SW 1271 (cell line): ENCODE measurements around the gene ATP5PO.
A peak's percentile ranks its signal among the peaks of the same experiment; 100 is the strongest.
"Not testable (repeated sequence)": the region's sequence is repeated elsewhere in the genome, so short reads cannot be mapped to it uniquely, and the experiment has no call there.

Experiments used
- DNase-seq, 2 experiments: peaks; one replicate each; lab custom pipeline; 2025; lab: John Stamatoyannopoulos, UW

ATP5PO gene

DNA sequence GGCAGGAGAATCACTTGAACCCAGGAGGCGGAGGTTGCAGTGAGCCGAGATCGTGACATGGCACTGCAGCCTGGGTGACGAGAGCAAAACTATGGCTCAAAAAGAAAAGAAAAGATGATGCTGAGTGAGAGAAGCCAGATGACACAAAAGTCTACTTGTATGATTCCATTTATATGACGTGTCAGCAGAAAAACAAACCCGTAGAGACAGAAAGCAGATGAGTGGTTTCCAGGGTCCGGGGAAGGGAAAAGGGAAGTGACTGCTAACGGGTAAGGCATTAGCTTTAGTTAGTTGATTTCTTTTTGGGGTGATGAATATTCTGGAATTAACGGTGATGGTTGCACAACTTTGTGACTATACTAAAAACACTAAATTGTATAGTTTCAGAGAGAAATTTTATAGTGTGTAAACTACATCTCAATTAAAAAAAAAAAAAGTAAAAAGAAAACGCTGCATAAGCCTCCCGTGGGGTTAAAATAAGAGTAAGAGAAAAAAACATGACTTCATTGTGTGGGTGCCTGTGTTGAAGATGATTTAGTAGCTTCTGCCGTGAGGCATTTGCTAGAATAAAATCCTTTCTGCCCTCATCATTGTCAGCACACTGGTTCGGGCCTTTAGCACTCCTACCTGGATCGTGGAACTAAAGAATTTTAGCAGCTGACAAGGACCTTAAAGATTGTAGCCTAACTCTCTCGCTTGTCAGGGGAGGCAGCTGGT lies 24.7 kb upstream of the ATP5PO start:
- no peak for DNase-seq

DNA sequence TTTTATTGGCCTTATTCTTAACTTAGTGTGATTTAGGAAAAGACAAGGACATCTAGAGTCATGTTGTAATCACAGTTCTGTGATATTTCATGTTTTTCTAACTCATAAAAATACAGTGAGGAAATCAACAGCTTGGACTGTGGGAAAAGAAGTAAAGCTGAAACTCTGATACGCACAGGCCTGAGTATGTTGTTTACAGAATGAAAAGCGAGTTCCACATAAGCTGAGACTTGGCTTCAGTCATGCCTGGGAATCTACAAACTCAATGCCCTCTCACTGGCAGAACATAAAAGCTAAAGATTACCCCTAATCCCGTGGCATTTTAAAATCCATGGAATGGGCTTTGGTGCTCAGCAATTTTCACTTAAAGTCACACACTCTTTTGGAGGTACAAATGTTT lies 23.6 kb upstream of the ATP5PO start:
- DNase-seq = no peak

DNA sequence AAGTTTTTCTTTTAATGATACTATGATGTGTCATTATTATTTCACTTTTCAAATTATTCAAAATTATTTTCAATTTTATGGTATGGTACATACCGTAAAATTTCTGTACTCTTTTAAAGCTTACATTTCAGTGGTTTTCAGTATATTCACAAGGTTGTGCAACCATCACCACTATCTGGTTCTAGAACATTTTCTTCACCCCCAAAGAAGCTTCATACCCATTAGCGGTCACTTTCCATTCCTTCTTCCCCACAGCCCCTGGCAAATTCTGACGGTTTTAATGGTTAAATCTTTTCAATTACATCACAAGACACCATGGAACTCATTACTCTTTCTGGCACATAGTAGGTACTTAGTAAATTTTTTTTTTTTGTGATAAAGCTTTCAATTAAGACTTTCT lies 22.8 kb upstream of the ATP5PO start:
- no peak for DNase-seq

DNA sequence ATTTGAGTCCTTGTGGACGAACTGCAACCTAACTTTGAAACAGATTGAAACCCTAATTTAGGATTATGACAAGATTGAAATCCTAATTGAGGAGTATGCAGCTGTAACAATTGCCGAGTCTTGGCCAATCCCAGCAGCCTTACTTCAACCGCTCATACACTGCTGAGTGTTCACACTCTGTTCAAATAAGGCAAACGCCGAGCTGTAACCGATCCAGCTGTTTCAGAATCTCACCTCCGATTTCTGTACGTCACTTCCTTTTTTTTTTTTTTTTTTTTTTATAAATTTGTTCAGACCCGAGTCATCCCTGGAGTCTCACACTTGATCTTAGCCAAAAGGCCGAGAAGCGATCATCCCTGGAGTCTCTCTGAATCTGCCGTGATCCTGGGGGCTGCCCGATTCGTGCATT lies 22.3 kb upstream of the ATP5PO start:
- no peak for DNase-seq

DNA sequence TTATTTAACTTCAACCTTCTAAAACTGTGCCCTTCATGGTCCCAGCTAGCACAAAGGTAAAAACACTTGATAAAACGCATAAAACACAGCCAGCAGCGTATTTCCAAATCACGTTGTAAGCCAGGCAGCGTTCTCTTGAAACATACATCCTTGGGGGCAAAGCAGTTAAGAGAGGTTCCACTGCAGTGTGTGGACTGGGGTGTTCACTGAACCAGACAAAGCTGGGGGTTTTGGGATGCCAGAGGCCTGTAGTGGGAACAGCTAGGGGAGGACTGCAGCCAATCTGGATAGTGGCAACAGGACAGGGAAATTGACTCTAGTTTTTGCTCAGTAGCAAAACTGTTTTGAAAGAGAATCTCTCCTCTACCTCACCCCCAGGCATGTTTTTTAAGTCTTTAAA lies 21.5 kb upstream of the ATP5PO start:
- DNase-seq = no peak

DNA sequence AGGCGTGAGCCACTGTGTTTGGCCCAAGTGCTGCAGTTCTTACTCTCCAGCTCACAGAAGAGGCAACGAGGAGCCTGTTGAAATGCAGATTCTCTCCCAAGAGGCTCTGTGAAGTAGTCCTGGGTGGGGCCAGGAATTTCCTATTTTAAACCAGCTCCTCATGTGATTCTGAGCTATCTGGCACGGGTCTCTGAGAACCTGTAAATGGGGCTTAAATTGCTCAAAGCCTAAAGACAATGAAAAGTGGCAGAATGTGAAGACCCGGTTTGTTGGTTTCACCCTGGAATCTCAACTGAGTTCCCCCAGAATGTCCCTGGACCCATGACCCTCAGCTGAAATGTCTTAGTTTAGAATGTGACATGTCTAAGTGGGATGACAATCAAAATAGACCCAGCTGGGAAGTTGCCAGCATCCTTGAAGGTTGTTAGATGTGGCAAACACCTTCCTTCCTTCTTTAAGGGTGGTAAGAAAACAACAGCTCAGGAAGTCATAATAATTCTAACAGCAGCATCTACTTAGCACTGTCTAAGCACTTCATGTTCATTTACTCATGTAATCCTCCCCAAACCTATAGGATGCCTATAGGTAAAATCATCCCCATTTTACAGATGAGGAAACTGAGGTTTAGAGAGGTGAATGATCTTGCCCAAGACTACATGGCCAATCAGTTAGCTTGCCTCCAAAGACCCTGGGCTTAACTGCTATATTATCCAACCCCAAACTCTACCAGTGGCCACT lies 20.9 kb upstream of the ATP5PO start:
- no peak for DNase-seq

DNA sequence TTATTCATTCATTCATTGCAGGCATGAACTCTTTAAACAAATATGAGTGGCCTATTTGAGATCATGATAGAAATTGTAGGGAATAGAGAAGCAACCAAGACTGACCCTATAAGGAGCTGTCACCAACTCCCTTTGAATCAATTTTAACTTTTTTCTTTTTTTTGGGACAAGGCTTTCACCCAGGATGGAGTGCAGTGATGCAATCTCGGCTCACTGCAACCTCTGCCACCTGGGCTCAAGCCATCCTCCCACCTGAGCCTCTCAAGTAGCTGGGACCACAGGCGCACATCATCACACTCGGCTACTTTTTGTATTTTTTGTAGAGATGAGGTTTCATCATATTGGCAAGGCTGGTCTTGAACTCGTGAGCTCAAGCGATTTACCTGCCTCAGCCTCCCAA lies 17.1 kb upstream of the ATP5PO start:
- DNase-seq = no peak

DNA sequence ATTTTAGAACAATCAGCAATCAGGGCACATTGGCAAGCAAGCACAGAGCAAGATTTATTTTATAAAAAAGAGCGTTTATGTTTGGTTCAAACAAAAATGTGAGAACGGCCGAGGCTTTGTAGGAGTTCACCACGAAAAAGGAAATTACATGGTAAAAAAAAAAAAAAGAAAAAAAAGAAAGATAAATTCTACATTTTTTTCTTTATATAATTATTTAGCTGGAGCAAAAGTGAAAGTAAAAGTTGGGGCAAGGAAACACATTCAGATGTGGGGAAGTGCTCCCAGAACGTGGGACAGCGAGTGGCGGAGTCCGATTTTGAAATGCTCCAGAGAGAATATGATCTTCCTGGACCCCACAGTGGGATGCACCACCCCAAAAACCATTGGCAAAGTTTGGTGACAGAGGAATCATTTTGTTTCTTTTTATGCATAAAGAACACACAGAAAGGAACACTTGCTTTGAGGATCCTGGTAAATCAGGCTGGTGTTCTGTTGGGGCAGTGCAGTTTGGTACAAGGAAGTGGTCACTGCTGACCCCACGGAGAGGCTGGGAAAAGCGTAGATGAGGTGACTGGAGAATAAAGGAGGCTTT lies 16.3 kb upstream of the ATP5PO start:
- DNase-seq = no peak

DNA sequence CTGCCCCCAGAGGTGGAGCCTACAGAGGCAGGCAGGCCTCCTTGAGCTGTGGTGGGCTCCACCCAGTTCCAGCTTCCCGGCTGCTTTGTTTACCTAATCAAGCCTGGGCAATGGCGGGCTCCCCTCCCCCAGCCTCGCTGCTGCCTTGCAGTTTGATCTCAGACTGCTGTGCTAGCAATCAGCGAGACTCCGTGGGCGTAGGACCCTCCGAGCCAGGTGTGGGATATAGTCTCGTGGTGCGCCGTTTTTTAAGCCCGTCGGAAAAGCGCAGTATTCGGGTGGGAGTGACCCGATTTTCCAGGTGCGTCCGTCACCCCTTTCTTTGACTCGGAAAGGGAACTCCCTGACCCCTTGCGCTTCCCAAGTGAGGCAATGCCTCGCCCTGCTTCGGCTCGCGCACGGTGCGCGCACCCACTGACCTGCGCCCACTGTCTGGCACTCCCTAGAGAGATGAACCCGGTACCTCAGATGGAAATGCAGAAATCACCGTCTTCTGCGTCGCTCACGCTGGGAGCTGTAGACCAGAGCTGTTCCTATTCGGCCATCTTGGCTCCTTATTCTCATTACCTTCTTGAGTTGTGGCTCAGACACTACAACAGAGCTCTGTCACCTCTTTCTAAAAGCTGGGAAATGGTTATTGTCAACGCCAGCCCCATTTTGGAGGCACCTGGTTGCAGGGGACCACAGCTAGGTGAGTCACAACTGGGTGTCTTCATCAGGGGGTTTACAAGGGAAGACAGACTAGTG lies 15.6 kb upstream of the ATP5PO start:
- not testable (repeated sequence) for DNase-seq

DNA sequence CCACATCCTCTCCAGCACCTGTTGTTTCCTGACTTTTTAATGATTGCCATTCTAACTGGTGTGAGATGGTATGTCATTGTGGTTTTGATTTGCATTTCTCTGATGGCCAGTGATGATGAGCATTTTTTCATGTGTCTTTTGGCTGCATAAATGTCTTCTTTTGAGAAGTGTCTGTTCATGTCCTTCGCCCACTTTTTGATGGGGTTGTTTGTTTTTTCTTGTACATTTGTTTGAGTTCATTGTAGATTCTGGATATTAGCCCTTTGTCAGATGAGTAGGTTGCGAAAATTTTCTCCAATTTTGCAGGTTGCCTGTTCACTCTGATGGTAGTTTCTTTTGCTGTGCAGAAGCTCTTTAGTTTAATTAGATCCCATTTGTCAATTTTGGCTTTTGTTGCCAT lies 10.6 kb upstream of the ATP5PO start:
- DNase-seq = not testable (repeated sequence)

DNA sequence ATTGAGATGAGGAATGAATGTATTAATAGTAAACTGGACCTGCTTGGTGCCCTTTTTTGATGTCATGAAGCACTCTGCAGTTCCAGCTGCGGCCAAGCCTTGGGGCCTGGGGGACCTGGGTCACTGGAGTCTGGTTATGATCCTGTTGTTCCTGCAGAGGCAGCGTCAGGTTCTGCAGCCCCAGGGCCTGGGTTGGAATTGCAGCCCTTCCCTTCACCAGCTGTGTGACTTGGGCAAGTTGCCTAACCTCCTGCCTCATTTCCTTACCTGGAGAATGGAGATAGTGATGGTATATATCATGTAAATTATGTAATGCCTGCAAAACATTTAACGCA lies 9.1 kb upstream of the ATP5PO start:
- DNase-seq = no peak

DNA sequence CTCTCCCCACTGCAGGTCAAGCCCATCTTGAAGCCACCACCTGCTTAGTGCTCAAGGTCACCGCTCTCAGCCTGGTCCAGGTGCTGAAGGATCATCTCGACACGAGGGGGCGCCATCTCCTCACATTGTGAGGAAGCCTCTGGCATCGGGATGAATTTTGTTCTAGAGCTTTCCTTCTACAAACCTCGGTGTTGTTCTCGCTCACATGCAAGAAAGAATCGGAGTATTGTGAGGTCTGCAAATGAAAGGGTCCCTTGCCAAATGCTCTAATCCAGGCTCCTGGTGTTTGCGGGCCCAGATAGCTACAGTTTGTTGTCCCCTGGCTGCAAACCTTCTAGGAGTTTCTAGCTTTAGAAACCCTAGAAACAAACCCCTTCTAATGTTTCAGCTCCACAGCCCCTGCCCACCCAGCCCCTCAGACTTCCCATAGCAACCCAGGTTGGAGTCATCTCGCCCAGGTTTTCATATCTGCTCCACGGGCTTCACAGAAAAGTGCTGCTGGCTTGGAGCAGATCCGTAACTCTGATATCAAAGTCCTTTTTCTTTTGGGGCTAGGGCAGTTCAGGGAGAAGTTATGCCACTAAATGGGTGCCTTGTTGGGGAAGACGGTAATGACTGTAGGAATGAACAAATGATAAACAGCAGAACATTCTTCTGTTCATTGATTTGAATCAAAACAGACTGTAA lies 8.6 kb upstream of the ATP5PO start:
- DNase-seq = peak; percentile 17 to 66

DNA sequence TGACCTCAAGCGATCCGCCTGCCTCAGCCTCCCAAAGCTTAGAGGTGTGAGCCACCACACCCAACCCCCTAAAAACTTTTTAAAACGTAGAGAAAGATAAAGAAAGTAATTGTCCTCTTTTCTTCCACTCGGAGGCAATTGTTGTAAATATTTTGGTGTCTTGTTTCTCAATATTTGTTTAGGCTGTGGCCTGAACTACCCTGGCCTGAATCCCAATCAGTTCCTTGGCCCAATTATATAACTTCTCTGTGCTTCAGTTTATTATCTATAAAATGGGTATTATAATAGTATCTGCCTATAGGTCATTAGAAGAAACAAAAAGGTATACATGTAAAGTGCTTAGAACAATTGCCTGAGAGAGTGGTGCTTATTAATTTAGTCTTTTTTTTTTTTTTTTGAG lies 1.8 kb upstream of the ATP5PO start:
- DNase-seq = no peak

DNA sequence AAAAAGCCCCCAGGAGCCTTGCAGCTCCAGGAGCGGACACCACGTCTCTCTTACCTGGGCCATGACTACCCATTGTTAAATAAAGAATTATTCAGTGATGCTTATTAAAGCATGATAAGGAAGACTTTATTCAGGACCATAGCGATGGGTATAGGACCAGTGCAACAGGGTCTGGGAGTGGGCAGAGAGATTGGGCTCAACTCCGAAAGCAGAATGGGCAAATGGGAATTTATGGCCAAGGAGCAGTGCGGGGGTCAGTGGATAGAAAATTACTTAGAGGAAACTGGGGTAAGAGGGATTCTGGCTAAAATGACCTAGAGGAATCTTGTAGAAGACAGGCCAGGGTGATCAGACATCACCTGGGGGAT lies 580 bp upstream of the ATP5PO start:
- DNase-seq = no peak

DNA sequence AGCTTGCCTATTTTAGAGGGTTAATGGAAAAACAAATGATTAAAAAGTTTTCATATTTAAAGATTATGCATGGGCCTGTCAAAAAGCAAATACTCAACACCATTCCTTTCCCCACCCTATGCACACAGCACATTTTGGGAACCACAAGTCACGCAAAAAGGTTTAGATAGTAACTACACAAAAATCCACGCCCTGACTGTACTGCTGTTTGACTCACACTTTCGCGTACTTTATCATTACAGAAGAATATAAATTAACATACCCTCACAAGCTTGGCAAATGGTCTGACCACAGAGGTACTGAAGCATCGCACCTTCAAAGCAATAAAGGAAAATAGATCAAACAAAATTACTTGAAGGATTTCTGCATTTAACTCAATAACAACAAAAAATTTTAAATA lies 1.4 kb downstream of the ATP5PO start:
- DNase-seq = no peak

DNA sequence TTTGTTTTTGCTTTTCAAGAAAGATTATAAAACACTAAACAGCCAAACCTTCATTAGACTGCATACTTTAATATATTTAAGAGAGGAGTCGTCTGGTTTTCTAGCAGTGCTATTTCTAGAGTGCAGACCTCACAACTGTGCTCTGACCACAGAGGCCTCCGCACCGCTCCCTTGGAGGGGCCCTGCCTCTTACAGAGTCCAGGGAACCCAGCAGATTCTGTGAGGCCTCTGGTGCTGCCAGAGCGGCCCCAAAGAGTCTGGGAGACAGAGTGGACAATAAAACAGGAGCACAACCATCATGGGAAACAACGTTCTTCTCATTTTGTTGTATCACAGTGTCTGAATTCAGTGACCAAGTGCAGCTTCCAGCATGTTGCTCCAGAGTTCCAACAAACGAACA lies 5.8 kb downstream of the ATP5PO start:
- no peak for DNase-seq

DNA sequence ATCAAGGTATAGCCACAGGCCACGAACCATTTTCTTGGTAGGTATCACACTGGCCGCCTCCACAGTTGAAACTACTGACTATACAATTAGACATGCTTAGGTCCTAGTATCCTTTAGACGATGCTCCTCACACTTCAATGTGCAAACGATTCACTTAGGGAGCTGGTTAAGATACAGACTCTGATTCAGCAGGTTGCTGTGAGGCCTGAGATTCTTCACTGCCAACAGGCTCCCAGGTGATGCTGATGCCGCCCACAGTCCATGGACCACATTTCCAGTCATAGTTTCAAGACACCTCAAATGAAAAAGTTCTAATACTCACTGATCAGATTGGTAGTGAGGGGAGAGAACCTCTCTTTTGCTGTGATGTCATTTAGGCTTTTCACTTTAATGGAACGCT lies 6.8 kb downstream of the ATP5PO start:
- DNase-seq = no peak

DNA sequence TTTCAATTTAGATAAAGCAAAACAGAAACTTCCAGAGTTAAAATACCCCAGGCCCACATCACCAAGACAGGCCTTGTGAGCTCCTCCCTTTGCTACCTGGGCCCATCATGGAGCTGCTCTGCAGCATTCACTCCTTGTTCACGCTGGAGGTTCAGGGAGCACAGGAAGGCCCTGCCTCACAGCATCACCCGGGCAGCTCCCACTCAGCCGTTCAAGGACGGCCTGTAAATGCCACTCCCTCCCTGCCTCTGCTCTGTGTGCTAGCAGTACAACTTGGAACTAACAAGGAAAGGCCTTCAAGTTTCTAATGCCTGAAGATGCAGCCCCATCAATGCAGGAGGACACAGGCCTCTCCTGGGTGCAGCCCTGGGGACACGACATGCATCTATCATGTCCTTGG lies 11.6 kb downstream of the ATP5PO start:
- DNase-seq = no peak

DNA sequence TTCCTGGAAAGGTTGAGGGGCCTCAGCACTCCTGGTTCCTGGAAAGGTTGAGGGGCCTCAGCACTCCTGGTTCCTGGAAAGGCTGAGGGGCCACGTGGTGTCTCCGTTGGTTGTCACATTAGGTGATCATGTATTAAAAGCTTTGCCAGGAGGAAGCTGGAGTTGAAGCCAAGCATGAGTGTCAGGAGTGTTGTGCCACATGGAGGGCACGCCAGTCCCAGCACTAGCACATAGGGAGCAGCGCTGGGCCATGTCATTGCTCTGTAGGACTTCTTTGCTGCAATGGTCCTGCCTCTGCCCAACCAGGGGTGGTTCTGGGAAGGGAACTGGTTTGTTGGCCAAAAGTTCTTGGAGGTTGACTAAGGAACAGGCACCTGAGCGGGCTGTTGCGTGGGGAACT lies 13.3 kb downstream of the ATP5PO start:
- DNase-seq = no peak

DNA sequence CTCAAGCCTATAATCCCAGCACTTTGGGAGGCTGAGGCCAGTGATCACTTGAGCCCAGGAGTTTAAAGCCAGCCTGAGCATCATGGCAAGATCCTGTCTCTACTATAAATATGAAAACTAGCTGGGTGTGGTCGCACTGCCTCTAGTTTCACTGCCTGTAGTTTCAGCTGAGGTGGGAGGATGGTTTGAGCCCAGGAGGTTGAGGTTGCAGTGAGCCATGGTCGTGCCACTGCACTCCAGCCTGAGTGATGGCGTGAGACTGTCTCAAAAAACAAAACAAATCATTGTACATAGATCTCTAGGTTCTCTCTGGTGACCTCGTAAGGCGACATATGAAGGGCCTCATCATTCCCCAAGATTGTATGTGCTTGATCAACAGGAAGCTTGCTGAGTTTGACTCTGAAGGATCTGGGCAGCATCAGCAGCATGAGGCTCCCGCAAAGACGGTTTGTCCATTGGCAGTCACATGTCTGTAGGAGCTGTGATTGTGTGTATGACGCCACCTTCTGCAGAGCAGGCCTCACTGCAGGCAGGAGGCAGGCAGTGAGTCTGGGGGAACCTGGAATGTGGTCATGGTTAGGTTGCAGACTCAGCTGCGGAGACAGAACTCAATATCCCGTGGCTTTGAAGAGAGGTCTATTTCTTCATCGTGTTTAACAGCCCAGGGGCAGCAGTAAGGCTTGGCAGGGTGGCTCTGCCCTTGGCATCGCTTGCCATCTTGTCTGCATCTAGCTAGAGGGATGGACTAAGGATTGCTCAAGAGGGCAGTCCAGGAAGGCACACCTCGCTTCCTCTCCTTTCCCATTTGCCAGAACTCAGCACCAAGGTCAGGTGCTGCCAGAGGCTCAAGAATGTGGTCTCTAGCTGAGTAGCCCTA lies 14.0 kb downstream of the ATP5PO start:
- DNase-seq = no peak

DNA sequence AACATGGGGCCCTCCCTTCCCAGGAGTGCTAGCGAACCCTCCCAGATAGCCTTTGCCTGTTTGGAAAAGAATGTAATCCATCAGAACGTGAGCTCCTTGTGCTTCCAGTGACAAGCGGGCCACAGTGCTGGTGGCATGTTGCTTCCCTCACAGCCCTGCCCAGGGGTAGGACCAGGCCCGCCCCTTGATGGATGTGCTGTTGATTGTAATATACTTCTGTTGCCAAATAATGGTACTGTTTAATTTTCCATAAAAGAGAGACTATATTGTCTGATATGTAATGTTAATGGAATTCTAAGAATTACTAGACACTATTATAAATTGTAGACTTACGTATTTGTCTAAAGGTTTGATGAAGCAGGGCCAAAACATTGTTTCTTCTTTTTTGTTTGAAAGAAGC lies 16.4 kb downstream of the ATP5PO start:
- DNase-seq = no peak
